ENCODE measurements around the gene MED27.
"Not testable (repeated sequence)": the region's sequence is repeated elsewhere in the genome, so short reads cannot be mapped to it uniquely, and the experiment has no call there.

- TF ChIP-seq CTCF (IDR thresholded peaks at IDR 0.05; ENCODE audit: poor library complexity); EZH2 (IDR thresholded peaks at IDR 0.05; ENCODE audit: borderline replicate concordance): not testable (repeated sequence)
Measured at GRCh38 chr9:132010201-132010600, 69.5 kb downstream of the MED27 start.

All from hepatocyte (in vitro differentiated cells).